MM.1S (cell line): Measurements from ENCODE around the gene HSP90AA1.

Experiments used
- EZH2 ChIP-seq: fragments of 300-600 bp; sonication (generic); optimal IDR thresholded peaks from 2 replicates; pipeline ENCODE3; 2017; ENCODE audit warnings: low read depth, mild to moderate bottlenecking, antibody characterized with exemption, low read length, mixed read lengths
- EZH2phosphoT487 ChIP-seq: fragments of 300-600 bp; sonication (generic); IDR thresholded peaks from 2 replicates; pipeline ENCODE4 v1.6.1; 2018; ENCODE audit warnings: antibody characterized with exemption, low read length
- TF ChIP-seq, protein P1 (sequence below): fragments of 300-600 bp; sonication (generic); IDR thresholded peaks from 2 replicates; pipeline ENCODE4 v1.5.1; 2016; ENCODE audit warnings: antibody characterized with exemption, low read length, mixed read lengths

DNA sequence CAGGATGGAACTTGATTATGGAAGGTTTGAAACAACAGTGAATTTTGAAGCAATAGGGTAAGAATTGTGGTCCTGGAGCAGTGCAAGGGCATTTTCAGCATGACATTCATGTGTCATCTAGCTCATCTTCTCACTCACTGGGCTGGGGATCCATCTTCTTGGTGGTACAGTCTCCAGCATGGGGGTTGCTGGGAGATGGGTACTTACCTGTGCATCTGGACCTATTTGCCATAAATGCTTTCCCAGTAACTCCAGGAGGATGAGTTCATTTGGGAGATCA, 7.2 kb downstream of the HSP90AA1 start:
- TF ChIP-seq, protein P1, sequence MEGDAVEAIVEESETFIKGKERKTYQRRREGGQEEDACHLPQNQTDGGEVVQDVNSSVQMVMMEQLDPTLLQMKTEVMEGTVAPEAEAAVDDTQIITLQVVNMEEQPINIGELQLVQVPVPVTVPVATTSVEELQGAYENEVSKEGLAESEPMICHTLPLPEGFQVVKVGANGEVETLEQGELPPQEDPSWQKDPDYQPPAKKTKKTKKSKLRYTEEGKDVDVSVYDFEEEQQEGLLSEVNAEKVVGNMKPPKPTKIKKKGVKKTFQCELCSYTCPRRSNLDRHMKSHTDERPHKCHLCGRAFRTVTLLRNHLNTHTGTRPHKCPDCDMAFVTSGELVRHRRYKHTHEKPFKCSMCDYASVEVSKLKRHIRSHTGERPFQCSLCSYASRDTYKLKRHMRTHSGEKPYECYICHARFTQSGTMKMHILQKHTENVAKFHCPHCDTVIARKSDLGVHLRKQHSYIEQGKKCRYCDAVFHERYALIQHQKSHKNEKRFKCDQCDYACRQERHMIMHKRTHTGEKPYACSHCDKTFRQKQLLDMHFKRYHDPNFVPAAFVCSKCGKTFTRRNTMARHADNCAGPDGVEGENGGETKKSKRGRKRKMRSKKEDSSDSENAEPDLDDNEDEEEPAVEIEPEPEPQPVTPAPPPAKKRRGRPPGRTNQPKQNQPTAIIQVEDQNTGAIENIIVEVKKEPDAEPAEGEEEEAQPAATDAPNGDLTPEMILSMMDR: no peak
- TF ChIP-seq EZH2phosphoT487 (no peak), EZH2 (no peak)
